HG02970 (cell line): ENCODE data around the gene B4GALT1.
"Not testable (repeated sequence)": the region's sequence is repeated elsewhere in the genome, so short reads cannot be mapped to it uniquely, and the experiment has no call there.

Experiments
- ATAC-seq: cut with Tn5 transposase; IDR thresholded peaks from one replicate; pipeline ENCODE4 v1.9.1; 2021; ENCODE audit warnings: mild to moderate bottlenecking, moderate library complexity, moderate number of reproducible peaks; ENCODE audit not compliant: unreplicated experiment, low FRiP score

Gene B4GALT1

GRCh38 chr9:33163433-33164137, 3.6 kb downstream of the B4GALT1 start:
- ATAC-seq: no peak

- no peak for ATAC-seq
These were observed 4.3 kb downstream of the B4GALT1 start for GRCh38 chr9:33162721-33163311.

- ATAC-seq: no peak
These were observed 5.5 kb downstream of the B4GALT1 start for GRCh38 chr9:33161589-33162132.

DNA sequence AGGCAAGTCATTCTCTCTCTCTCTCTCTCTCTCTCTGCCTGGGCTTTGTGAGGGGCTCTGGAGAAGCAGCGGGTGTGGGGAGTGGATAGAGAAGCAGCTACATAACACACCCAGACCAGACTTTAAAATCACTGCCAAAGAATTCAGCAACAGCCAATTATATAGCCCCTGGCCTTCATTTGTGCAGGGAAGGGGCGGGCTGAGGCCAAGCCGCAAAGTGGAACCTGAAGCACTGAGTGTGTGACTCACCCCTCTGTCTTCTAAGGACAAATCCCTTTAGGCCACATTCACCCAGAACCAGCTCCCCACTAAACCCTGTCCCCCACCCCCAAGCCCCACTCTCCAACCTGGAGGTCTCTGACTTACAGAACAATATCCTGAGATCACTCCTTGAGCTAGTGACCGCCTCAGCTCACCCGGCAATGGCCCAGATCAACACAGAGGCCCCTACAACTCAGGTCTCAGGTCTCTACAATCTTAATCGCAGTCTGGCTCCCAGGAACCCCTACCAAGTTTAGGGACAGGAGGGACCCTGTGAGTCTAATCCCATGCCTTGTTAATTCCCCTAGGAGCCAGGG, 6.0 kb downstream of the B4GALT1 start:
- ATAC-seq: no peak

DNA sequence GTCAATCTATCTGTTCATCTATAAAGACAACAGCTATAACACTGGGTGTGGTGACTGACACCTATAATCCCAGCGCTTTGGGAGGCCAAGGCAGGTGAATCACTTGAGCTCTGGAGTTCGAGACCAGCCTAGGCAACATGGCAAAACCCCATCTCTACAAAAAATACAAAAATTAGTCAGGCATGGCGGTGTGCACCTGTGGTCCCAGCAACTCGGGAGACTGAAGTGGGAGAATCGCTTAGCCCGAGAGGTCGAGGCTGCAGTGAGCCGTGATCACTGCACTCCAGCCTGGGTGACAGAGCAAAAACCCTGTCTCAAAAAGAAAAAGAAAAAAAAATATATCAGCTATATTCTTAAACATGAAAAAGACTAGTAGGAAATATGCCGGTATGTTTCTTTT, 6.7 kb downstream of the B4GALT1 start:
- not testable (repeated sequence) for ATAC-seq

- no peak for ATAC-seq
These were observed 7.4 kb downstream of the B4GALT1 start for GRCh38 chr9:33159777-33160127.

- no peak for ATAC-seq
These were observed 8.0 kb downstream of the B4GALT1 start for GRCh38 chr9:33158843-33159776.

DNA sequence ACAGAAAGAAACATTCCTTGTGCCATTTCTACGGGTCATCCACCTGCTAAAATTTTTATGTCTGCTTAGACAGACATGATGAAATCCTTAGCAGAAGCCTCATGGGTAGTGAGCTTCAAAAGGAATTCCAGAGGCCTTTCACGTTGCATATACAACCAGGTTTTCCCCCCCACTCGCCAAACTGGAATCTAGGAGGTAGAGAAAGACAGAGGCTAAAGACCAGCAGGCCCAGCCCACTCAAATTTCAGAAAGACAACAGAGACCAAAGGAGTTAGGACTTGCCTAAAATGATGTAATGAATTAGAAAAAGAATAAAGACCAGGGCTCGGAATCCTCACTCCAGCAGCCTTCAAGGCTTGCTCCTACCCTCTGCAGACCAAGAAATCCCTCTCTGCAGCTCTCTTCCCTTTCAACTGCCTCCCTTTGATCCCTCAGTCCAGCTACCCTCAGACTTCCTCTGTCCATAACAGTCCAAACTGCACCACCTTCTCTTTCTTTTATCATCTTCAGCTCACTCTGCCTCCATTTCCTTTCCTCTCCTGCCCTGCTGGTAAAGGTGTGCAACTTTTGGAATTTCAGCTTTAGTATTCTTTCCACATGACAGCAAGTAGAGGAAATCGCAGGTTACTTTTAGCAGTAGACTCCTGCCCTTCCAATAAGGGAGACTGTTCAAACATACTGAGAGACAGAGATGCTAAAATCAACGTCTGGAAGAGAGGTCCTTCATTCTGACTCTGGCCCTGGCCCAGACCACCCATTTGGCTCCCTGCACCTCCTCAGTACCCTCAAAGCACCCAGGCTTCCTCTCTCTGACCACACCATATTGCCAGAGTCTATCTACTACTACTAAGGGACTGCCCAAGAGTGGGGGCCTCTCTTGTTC, 8.9 kb downstream of the B4GALT1 start:
- no peak for ATAC-seq

DNA sequence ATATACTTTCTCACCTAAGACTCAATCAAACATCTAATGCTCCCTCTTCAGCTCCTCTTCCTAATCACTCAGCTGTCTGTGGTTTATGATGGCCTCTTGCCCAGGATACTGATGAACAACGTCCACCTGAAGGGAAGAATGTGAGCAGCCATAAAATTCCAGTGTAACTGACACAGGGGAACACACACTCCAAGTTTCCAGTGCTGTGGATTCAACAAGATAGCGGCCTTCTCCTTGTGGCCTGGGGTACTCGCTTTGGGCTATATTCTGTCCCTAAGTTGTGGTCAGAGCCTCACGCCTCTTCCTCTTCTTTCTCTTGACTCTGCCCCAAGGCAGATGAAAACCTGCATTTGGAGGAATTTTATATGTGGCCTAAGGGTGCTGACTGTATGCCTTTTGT, 11.7 kb downstream of the B4GALT1 start:
- no peak for ATAC-seq

DNA sequence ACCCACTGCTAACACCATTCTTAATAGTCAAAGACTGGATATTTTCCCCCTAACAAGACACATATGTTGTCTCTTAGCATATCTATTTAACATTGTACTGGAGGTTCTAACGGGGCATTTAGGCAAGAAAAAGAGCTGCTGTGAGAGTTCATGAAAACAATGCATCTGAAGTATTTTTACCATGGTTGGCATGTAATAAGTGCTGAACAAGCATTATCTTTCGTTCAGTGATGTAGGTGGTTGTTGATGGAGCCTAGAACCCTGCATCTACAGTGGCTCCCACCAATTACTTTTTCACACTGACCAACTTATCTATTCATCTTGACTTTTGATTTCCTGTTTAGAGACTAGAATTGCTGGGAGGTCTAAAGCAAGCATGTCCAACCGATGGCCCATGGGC, 12.8 kb downstream of the B4GALT1 start:
- no peak for ATAC-seq

DNA sequence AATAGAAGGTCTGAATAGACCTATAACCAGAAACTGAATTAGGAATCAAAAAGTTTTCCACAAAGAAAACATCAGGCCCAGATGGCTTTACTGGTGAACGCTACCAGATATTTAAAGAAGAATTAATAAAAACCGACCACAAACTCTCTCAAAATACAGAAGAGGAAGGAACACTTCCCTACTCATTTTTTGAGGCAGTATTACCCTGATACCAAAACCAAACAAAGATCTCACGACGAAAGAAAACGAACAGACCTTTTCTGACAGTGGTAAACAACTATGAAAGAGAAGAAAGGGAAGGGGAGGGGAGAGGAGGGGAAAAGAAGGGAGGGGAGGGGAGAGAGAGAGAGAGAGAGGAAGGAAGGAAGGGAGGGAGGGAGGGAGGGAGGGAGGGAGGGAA, 13.5 kb downstream of the B4GALT1 start:
- no peak for ATAC-seq

GRCh38 chr9:33153001-33153400, 14.1 kb downstream of the B4GALT1 start:
- no peak for ATAC-seq

GRCh38 chr9:33151601-33152000, 15.5 kb downstream of the B4GALT1 start:
- no peak for ATAC-seq

- ATAC-seq: no peak
These were observed 16.1 kb downstream of the B4GALT1 start for GRCh38 chr9:33151007-33151557.

DNA sequence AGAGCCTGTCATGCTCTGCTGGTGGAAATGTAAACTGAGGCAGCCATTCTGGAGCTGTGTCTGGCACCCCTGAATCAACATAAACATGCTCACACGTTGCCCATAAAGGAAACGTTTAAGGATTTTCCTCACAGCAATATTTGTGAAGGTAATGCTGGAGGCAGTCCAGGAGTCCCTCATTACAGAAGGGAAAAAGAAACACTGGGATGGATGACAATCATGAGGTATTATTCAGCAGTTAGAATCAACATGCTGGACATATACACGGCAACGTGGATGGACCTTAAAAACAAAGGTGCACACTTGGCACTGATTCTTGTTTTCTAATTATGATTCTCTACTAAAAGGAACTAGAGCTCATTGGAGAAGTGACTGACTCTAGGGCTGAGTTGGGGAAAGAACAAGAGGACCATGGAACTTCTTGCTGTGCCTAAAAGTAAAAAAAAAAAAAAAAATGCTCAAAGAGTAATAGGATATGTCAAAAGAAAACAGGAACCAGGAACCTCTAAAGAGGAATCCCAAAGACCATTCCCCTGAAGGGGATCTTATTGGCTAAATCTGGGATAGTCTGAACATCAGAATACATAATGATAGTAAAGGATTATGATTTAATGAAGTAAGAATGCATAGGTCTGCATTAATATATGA, 18.6 kb downstream of the B4GALT1 start:
- no peak for ATAC-seq

DNA sequence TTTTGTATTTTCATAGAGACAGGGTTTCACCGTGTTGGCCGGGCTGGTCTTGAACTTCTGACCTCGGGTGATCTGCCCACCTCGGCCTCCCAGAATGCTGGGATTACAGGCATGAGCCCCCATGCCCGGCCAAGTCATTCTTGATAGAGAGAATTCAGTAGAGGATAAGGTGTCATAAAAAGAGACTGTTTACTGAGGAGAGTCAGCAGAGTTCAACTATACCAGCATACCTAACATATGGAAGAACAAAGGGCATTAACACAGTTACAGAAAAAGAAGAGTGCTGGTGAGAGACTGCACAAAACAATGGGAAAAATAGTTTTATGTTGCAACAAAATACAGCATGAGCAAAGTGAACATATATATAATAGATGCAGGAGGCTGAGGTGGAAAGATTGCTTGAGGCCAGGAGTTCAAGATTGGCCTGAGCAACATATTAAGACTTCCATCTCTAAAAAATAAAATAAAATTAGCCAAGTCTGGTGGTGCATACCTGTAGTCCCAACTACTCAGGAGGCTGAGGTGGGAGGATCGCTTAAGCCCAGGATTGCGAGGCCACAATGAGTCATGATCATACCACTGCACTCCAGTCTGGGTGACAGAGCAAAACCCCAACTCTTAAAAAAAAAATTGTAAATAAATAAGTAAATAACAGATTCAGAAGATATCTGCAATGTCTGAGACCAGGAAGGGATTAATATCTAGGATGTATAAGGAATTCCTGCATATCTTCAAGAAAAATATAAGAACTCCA, 19.5 kb downstream of the B4GALT1 start:
- no peak for ATAC-seq

- ATAC-seq: no peak
These were observed 20.8 kb downstream of the B4GALT1 start for GRCh38 chr9:33146298-33146697.

GRCh38 chr9:33144551-33144950, 22.6 kb downstream of the B4GALT1 start:
- no peak for ATAC-seq
